Stimulated activated naive CD8-positive, alpha-beta T cell treated with anti-CD3 and anti-CD28 coated beads, Interleukin-15, Interleukin-2, amounts not matched to agents 100 ng/mL and 50 ng/mL, for 24 hours (primary cell): Measurements from ENCODE around the gene MDH2.
"Not testable (repeated sequence)": the region's sequence is repeated elsewhere in the genome, so short reads cannot be mapped to it uniquely, and the experiment has no call there.

Source experiments
- H3K27ac Mint-ChIP-seq: one replicate; pipeline ENCODE4 v1.8.0; 2021; ENCODE audit warnings: mild to moderate bottlenecking, mixed read lengths
- H3K27me3 Mint-ChIP-seq: one replicate; pipeline ENCODE4 v1.8.0; 2021; ENCODE audit warnings: mixed read lengths
- H3K36me3 Mint-ChIP-seq: one replicate; pipeline ENCODE4 v1.8.0; 2021; ENCODE audit warnings: low read depth, mixed read lengths
- H3K4me1 Mint-ChIP-seq: one replicate; pipeline ENCODE4 v1.8.0; 2021; ENCODE audit warnings: low read depth, mixed read lengths
- H3K4me3 Mint-ChIP-seq: one replicate; pipeline ENCODE4 v1.8.0; 2021; ENCODE audit warnings: mild to moderate bottlenecking, mixed read lengths
- H3K9me3 Mint-ChIP-seq: one replicate; pipeline ENCODE4 v1.8.0; 2021; ENCODE audit warnings: mixed read lengths

The MDH2 gene

GRCh38 chr7:76073335-76073990 lies 25.6 kb downstream of the MDH2 start:
- Mint-ChIP-seq H3K36me3 (no peaks in the 10 kb centered on the region), H3K27ac (no peak overlapping the region), H3K9me3 (no peaks in the 10 kb centered on the region), H3K4me1 (peaks cover 9% of the 10 kb centered on the region), H3K27me3 (no peaks in the 10 kb centered on the region), H3K4me3 (no peak overlapping the region)

GRCh38 chr7:76074306-76074971 lies 26.5 kb downstream of the MDH2 start:
- H3K4me3 Mint-ChIP-seq: no peak overlapping the region
- H3K27me3 Mint-ChIP-seq: no peaks in the 10 kb centered on the region
- H3K27ac Mint-ChIP-seq: no peak overlapping the region
- no peaks in the 10 kb centered on the region for H3K36me3 Mint-ChIP-seq
- no peaks in the 10 kb centered on the region for H3K9me3 Mint-ChIP-seq
- H3K4me1 Mint-ChIP-seq: peaks cover 9% of the 10 kb centered on the region

- Mint-ChIP-seq H3K9me3 (no peaks in the 10 kb centered on the region), H3K36me3 (no peaks in the 10 kb centered on the region), H3K4me1 (peaks cover 9% of the 10 kb centered on the region), H3K4me3 (no peak overlapping the region), H3K27ac (peak overlapping the region; percentile 49), H3K27me3 (no peaks in the 10 kb centered on the region)
Observed at GRCh38 chr7:76074972-76075370, 27.1 kb downstream of the MDH2 start.

GRCh38 chr7:76076995-76077394 lies 29.1 kb downstream of the MDH2 start:
- Mint-ChIP-seq H3K27ac (no peak overlapping the region), H3K9me3 (no peaks in the 10 kb centered on the region), H3K36me3 (no peaks in the 10 kb centered on the region), H3K4me1 (peaks cover 9% of the 10 kb centered on the region), H3K4me3 (no peak overlapping the region), H3K27me3 (no peaks in the 10 kb centered on the region)

- H3K36me3 Mint-ChIP-seq: no peaks in the 10 kb centered on the region
- no peak overlapping the region for H3K4me3 Mint-ChIP-seq
- H3K27ac Mint-ChIP-seq: no peak overlapping the region
Observed at GRCh38 chr7:76077435-76077834, 29.5 kb downstream of the MDH2 start.

GRCh38 chr7:76080204-76080603 lies 32.3 kb downstream of the MDH2 start:
- Mint-ChIP-seq H3K27ac (no peak overlapping the region), H3K27me3 (no peaks in the 10 kb centered on the region), H3K4me3 (no peak overlapping the region), H3K4me1 (peaks cover 9% of the 10 kb centered on the region), H3K9me3 (no peaks in the 10 kb centered on the region), H3K36me3 (no peaks in the 10 kb centered on the region)

More at GRCh38 chr7:76077435-76077834, 29.5 kb downstream of the MDH2 start:
- H3K27me3 Mint-ChIP-seq: no peaks in the 10 kb centered on the region
- H3K9me3 Mint-ChIP-seq: no peaks in the 10 kb centered on the region
- H3K4me1 Mint-ChIP-seq: peaks cover 9% of the 10 kb centered on the region

GRCh38 chr7:76084115-76084514 lies 36.2 kb downstream of the MDH2 start:
- H3K4me3 Mint-ChIP-seq, H3K27me3 Mint-ChIP-seq, H3K9me3 Mint-ChIP-seq, H3K4me1 Mint-ChIP-seq, H3K27ac Mint-ChIP-seq, H3K36me3 Mint-ChIP-seq: not testable (repeated sequence)

- Mint-ChIP-seq H3K27ac (no peak overlapping the region), H3K4me1 (no peaks in the 10 kb centered on the region), H3K27me3 (no peaks in the 10 kb centered on the region), H3K4me3 (no peak overlapping the region), H3K36me3 (no peaks in the 10 kb centered on the region), H3K9me3 (no peaks in the 10 kb centered on the region)
Observed at GRCh38 chr7:76086070-76086469, 38.2 kb downstream of the MDH2 start.

GRCh38 chr7:76087362-76087791 lies 39.5 kb downstream of the MDH2 start:
- not testable (repeated sequence) for H3K27ac Mint-ChIP-seq, H3K4me3 Mint-ChIP-seq, H3K9me3 Mint-ChIP-seq, H3K4me1 Mint-ChIP-seq, H3K36me3 Mint-ChIP-seq, H3K27me3 Mint-ChIP-seq

- Mint-ChIP-seq H3K4me1 (no peaks in the 10 kb centered on the region), H3K27me3 (no peaks in the 10 kb centered on the region), H3K27ac (no peak overlapping the region), H3K36me3 (no peaks in the 10 kb centered on the region), H3K9me3 (no peaks in the 10 kb centered on the region), H3K4me3 (no peak overlapping the region)
Observed at GRCh38 chr7:76089865-76090475, 42.1 kb downstream of the MDH2 start.

- H3K4me1 Mint-ChIP-seq: no peaks in the 10 kb centered on the region
- no peaks in the 10 kb centered on the region for H3K36me3 Mint-ChIP-seq
- H3K27me3 Mint-ChIP-seq: no peaks in the 10 kb centered on the region
- H3K4me3 Mint-ChIP-seq: no peak overlapping the region
- no peak overlapping the region for H3K27ac Mint-ChIP-seq
- no peaks in the 10 kb centered on the region for H3K9me3 Mint-ChIP-seq
Observed at GRCh38 chr7:76091506-76091905, 43.6 kb downstream of the MDH2 start.

- H3K27me3 Mint-ChIP-seq, H3K9me3 Mint-ChIP-seq, H3K27ac Mint-ChIP-seq, H3K4me3 Mint-ChIP-seq, H3K4me1 Mint-ChIP-seq, H3K36me3 Mint-ChIP-seq: not testable (repeated sequence)
Observed at GRCh38 chr7:76093531-76093930, 45.6 kb downstream of the MDH2 start.

- H3K27ac Mint-ChIP-seq, H3K9me3 Mint-ChIP-seq: not testable (repeated sequence)
Observed at GRCh38 chr7:76094326-76094725, 46.4 kb downstream of the MDH2 start.

GRCh38 chr7:76095908-76096307 lies 48.0 kb downstream of the MDH2 start:
- no peaks in the 10 kb centered on the region for H3K36me3 Mint-ChIP-seq
- no peaks in the 10 kb centered on the region for H3K9me3 Mint-ChIP-seq
- no peaks in the 10 kb centered on the region for H3K27me3 Mint-ChIP-seq
- no peaks in the 10 kb centered on the region for H3K4me1 Mint-ChIP-seq
- no peak overlapping the region for H3K27ac Mint-ChIP-seq
- H3K4me3 Mint-ChIP-seq: no peak overlapping the region

More at GRCh38 chr7:76094326-76094725, 46.4 kb downstream of the MDH2 start:
- H3K4me3 Mint-ChIP-seq, H3K36me3 Mint-ChIP-seq, H3K4me1 Mint-ChIP-seq, H3K27me3 Mint-ChIP-seq: not testable (repeated sequence)

GRCh38 chr7:76101693-76102437 lies 54.0 kb downstream of the MDH2 start:
- not testable (repeated sequence) for H3K27ac Mint-ChIP-seq, H3K36me3 Mint-ChIP-seq, H3K4me3 Mint-ChIP-seq, H3K4me1 Mint-ChIP-seq, H3K9me3 Mint-ChIP-seq, H3K27me3 Mint-ChIP-seq
